ENCODE measurements around the gene AKT1. TPM values are rescaled to one million over a fixed set of nuclear protein-coding genes. Genes with fewer than 3 reads are reported as not detected.

Gene AKT1
- total RNA-seq, 4 donors from 2014 or later, result 134 to 283 (median 143) TPM

DNA sequence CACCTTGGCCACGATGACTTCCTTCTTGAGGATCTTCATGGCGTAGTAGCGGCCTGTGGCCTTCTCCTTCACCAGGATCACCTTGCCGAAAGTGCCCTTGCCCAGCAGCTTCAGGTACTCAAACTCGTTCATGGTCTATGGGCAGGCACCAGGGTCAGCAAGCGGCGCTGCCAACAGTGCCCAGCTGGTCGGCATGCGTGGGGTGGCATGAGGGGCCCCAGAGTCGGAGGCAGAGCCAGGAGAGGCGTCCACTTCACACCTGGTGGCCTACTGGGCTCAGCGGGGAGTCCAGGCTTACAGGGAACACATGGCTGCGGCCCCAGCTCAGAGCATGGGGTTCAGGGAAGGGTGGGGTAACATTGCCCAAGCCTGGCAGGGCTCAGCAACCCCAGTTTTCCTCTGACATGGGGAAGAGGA is 20.5 kb downstream of the AKT1 start:
- ATAC-seq, result no peak
- Histone ChIP-seq H3K27ac (no peak overlapping the region), H3K4me3 (no peak overlapping the region), H3K36me3 (peaks cover 0 to 96% of the 10 kb centered on the region in 2 donors), H3K27me3 (no peaks in the 10 kb centered on the region), H3K4me1 (no peaks in the 10 kb centered on the region), H3K9me3 (no peaks in the 10 kb centered on the region)
- 100% methylated on average over 1 of the region's 13 CpGs; no CpG with 5 or more reads in 1 of the 2 donors for WGBS, 2 donors (ENCODE audit: low coverage in 1 of 2)
- TF ChIP-seq POLR2A (IDR thresholded peaks at IDR 0.05), result no peak
- TF ChIP-seq, protein P1, sequence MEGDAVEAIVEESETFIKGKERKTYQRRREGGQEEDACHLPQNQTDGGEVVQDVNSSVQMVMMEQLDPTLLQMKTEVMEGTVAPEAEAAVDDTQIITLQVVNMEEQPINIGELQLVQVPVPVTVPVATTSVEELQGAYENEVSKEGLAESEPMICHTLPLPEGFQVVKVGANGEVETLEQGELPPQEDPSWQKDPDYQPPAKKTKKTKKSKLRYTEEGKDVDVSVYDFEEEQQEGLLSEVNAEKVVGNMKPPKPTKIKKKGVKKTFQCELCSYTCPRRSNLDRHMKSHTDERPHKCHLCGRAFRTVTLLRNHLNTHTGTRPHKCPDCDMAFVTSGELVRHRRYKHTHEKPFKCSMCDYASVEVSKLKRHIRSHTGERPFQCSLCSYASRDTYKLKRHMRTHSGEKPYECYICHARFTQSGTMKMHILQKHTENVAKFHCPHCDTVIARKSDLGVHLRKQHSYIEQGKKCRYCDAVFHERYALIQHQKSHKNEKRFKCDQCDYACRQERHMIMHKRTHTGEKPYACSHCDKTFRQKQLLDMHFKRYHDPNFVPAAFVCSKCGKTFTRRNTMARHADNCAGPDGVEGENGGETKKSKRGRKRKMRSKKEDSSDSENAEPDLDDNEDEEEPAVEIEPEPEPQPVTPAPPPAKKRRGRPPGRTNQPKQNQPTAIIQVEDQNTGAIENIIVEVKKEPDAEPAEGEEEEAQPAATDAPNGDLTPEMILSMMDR (IDR thresholded peaks at IDR 0.05), result no peak
- TF ChIP-seq POLR2AphosphoS5 (IDR thresholded peaks at IDR 0.05), result no peak
- no peak for TF ChIP-seq EP300 (IDR thresholded peaks at IDR 0.05)

DNA sequence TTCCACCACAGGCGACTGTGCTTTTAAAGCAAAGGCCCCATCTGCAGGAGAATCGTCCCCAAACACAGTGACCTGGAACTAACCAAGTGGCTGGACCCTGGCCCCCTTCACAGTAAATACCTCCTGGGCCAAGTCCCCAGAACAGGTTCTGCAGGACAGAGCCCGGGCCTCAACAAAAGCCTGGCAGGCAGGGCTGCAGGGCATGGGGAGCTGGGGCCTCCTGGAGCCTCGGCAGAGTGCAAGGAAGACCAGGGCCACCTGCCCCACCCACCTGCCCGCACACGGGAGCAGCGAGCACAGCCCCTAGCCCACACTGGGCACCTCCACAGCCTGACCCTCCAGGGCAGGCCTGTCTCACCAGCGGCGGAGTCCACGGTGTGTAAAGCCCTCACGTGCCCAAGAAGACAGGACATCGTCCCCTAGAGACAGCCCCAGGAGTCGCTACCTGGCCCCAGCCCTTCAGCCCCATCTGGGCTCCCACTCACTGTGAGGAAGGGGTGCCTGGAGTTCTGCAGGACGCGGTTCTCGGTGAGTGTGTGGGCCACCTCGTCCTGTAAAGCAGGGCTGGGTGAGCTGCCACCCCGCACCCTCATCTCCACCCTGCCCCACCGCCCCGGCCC is 21.0 kb downstream of the AKT1 start:
- no peaks in the 10 kb centered on the region for H3K9me3 ChIP-seq
- peaks cover 0 to 96% of the 10 kb centered on the region in 2 donors for H3K36me3 ChIP-seq
- H3K4me3 ChIP-seq, result no peak overlapping the region
- H3K27me3 ChIP-seq, result no peaks in the 10 kb centered on the region
- H3K27ac ChIP-seq, result no peak overlapping the region
- TF ChIP-seq EP300 (IDR thresholded peaks at IDR 0.05) (no peak), POLR2AphosphoS5 (IDR thresholded peaks at IDR 0.05) (no peak), POLR2A (IDR thresholded peaks at IDR 0.05) (no peak)
- TF ChIP-seq, protein P1 (IDR thresholded peaks at IDR 0.05), result no peak
- H3K4me1 ChIP-seq, result no peaks in the 10 kb centered on the region
- no peak for ATAC-seq
- WGBS, 2 donors (ENCODE audit: low coverage in 1 of 2), result no CpG with 5 or more reads among the region's 20 CpGs

DNA sequence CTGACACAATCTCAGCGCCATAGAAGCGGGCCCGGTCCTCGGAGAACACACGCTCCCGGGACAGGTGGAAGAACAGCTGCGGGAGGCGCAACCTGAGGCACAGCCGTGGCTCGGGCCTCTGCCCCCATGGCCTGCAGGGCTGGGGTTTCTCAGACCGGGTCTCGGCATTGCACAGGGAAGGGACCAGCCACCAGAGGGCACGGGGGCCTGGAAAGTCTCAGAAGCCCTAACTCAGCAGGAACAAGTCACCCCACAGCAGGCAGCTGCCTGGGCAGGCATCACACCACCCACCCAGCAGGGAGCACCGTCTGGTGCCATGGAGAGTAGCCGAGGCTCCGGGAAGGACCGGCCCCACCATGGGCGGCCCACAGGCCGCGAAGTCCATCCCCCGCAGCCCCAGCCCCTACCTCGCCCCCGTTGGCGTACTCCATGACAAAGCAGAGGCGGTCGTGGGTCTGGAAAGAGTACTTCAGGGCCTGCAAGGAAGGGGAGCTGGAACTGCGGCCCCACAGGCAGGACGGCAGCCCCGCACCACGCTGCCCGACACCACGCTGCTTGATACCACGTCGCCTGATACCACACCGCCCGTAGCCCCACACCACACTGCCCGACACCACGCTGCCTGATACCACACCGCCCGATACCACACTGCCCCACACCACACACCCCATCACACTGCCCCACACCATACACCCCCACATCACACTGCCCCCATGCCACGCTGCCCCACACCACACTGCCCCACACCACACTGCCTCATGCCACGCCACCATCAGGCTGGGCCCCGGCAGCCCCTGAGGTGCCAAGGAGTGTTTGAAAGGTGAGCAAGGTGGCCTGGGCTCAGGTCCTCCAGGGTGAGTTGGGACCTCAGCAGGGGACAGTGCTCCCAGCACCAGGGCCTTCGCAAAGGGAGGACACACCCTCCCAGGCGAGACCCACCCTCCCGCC is 21.8 kb downstream of the AKT1 start:
- no peak for TF ChIP-seq POLR2AphosphoS5 (IDR thresholded peaks at IDR 0.05)
- no peak for TF ChIP-seq POLR2A (IDR thresholded peaks at IDR 0.05)
- TF ChIP-seq, protein P1 (IDR thresholded peaks at IDR 0.05), result no peak
- TF ChIP-seq EP300 (IDR thresholded peaks at IDR 0.05), result no peak
- ATAC-seq, result no peak
- 95% methylated on average over 4 to 7 of the region's 46 CpGs for WGBS, 2 donors (ENCODE audit: low coverage in 1 of 2)

DNA sequence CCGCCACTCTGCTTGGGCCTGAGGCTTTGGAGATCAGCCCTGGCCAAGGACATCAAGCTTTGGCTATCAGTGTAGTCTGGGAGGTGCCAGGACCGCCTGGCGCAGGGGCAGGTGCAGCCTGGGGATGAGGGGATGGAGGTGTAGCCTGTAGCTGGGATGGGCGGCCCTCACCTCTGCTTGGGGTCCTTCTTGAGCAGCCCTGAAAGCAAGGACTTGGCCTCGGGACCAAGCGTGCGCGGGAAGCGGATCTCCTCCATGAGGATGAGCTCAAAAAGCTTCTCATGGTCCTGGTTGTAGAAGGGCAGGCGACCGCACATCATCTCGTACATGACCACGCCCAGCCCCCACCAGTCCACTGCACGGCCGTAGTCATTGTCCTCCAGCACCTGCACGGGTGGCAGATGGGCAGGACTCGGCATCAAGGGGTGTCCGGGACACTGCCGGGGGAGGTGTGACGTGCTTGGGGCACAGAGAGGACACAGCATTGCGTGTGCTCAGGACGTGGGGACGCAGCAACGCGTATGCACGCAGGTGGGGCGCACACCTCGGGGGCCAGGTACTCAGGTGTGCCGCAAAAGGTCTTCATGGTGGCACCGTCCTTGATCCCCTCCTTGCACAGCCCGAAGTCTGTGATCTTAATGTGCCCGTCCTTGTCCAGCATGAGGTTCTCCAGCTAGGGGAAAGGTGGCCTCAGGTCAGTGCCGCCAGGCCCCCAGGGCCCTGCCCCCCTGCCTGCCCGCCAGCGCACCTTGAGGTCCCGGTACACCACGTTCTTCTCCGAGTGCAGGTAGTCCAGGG is 22.6 kb downstream of the AKT1 start:
- Histone ChIP-seq H3K27ac (no peak overlapping the region), H3K27me3 (no peaks in the 10 kb centered on the region), H3K9me3 (no peaks in the 10 kb centered on the region), H3K4me3 (no peak overlapping the region), H3K36me3 (peaks cover 0 to 82% of the 10 kb centered on the region in 2 donors), H3K4me1 (peaks cover 0 to 13% (median 8%) of the 10 kb centered on the region in 3 donors)
- TF ChIP-seq POLR2AphosphoS5 (IDR thresholded peaks at IDR 0.05) (no peak), POLR2A (IDR thresholded peaks at IDR 0.05) (no peak), EP300 (IDR thresholded peaks at IDR 0.05) (no peak)
- TF ChIP-seq, protein P1 (IDR thresholded peaks at IDR 0.05), result no peak
- ATAC-seq, result no peak
- WGBS, 2 donors (ENCODE audit: low coverage in 1 of 2), result 89% methylated on average over 12 of the region's 38 CpGs; no CpG with 5 or more reads in 1 of the 2 donors

More for the DNA sequence above, 21.8 kb downstream of the AKT1 start:
- Histone ChIP-seq H3K27ac (no peak overlapping the region), H3K27me3 (no peaks in the 10 kb centered on the region), H3K9me3 (no peaks in the 10 kb centered on the region), H3K4me1 (peaks cover 0 to 6% (median 3%) of the 10 kb centered on the region in 3 donors), H3K36me3 (peaks cover 0 to 89% of the 10 kb centered on the region in 2 donors), H3K4me3 (no peak overlapping the region)

Data from gastroesophageal sphincter (tissue), 4 donors.